PFSK-1 (cell line): ENCODE measurements around the gene APCS.

ENCODE experiments used
- TAF1 ChIP-seq: IDR thresholded peaks from 2 replicates; pipeline ENCODE4 v1.6.1; 2012; ENCODE audit warnings: low read length, control low read depth, borderline replicate concordance; ENCODE audit not compliant: insufficient read depth
- TF ChIP-seq, protein P1 (sequence below), 2 experiments: IDR thresholded peaks; 2 replicates each; pipeline versions ENCODE4 v1.6.1 to v1.8.0; 2011 to 2012; ENCODE audit warnings: low read depth in 2 of 2, low read length in 2 of 2, control low read depth in 1 of 2, inconsistent platforms in 1 of 2, mild to moderate bottlenecking in 1 of 2, moderate library complexity in 1 of 2; ENCODE audit not compliant: insufficient read depth in 1 of 2

DNA sequence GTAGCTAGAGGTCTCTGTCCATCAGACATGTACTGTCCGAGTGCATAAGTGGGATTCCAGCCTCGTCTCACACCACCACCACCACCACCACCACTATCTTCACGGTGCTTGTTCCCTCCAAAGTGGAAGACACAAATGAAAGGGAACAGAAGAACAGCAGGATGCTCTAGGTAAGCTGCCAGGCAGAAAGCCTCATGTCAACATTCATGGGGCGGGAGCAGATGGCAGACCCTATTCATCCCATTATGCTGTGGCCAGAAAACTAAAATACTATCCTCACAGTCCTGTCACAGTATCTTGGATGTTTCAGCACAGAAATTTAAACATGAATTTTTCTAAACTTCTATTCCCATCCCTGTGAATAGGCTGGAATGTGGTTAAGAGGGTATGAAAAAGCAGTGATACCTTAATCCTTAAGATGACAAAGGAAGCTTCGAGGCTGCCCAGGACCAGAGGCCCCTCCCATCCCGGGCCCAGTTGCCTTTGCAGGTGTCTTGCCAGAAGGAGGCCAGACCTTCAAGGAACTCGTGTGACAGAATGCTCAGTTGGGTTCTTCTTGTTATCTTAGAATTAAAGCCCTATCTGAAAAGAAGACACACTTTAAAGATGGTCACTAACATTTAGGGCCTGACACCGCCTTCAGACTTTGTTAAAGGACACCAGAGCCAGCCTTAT lies 24.7 kb downstream of the APCS start:
- TF ChIP-seq, protein P1, sequence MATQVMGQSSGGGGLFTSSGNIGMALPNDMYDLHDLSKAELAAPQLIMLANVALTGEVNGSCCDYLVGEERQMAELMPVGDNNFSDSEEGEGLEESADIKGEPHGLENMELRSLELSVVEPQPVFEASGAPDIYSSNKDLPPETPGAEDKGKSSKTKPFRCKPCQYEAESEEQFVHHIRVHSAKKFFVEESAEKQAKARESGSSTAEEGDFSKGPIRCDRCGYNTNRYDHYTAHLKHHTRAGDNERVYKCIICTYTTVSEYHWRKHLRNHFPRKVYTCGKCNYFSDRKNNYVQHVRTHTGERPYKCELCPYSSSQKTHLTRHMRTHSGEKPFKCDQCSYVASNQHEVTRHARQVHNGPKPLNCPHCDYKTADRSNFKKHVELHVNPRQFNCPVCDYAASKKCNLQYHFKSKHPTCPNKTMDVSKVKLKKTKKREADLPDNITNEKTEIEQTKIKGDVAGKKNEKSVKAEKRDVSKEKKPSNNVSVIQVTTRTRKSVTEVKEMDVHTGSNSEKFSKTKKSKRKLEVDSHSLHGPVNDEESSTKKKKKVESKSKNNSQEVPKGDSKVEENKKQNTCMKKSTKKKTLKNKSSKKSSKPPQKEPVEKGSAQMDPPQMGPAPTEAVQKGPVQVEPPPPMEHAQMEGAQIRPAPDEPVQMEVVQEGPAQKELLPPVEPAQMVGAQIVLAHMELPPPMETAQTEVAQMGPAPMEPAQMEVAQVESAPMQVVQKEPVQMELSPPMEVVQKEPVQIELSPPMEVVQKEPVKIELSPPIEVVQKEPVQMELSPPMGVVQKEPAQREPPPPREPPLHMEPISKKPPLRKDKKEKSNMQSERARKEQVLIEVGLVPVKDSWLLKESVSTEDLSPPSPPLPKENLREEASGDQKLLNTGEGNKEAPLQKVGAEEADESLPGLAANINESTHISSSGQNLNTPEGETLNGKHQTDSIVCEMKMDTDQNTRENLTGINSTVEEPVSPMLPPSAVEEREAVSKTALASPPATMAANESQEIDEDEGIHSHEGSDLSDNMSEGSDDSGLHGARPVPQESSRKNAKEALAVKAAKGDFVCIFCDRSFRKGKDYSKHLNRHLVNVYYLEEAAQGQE (IDR thresholded peaks at IDR 0.05; ENCODE audit: insufficient read depth in 1 of 2, low read depth in 2 of 2, low read length in 2 of 2), result no peak
- no peak for TF ChIP-seq TAF1
